ENCODE results near the gene ELAC1. TPM values are rescaled to one million over a fixed set of nuclear protein-coding genes. Genes with fewer than 3 reads are reported as not detected.

ELAC1 gene
- total and polyA plus RNA-seq, 2 of the 8 experiments (the other 6 are each of a cell fraction or from before 2014, with no cell fraction given) = 2.3 to 3.4 TPM

GRCh38 chr18:50937183-50937582, 30.7 kb upstream of the ELAC1 start:
- H3K27me3 ChIP-seq (replicated peaks in 1 of 4; ENCODE audit: control insufficient read depth in 3 of 4, extremely low read depth in 1 of 4, insufficient read depth in 3 of 4, low read length in 3 of 4) = no peaks in the 10 kb centered on the region
- no peak overlapping the region for H4K8ac ChIP-seq (ENCODE audit: extremely low read depth, insufficient read depth, low read length)
- H2BK120ac ChIP-seq (replicated peaks; ENCODE audit: low read depth, low read length) = no peak overlapping the region
- no peak overlapping the region for H3K9ac ChIP-seq (replicated peaks in 1 of 4; ENCODE audit: extremely low read depth in 1 of 4, low read depth in 3 of 4, low read length in 3 of 4)
- POLR2A ChIA-PET (ENCODE audit: partially characterized antibody) = no interaction called here
- H2AK5ac ChIP-seq (ENCODE audit: low read depth, low read length) = no peak overlapping the region
- CTCF ChIA-PET (ENCODE audit: partially characterized antibody) = interaction anchor here (0.7 to 1.4 kb wide), 2 partner anchors 114 to 117 kb away, joined by 3 to 5 read pairs; no protein-coding TSS in a partner anchor
- DNase-seq (ENCODE audit: low read depth in 1 of 2, low spot score in 2 of 2) (no peak), FAIRE-seq (no peak)
- no peak overlapping the region for H2BK20ac ChIP-seq (ENCODE audit: low read length)
- peaks cover 0 to 16% (median 4%) of the 10 kb centered on the region in 4 experiments; a peak in 3 of 8 replicates for H3K36me3 ChIP-seq (ENCODE audit: control insufficient read depth in 2 of 4, insufficient read depth in 4 of 4, low read length in 3 of 4)
- H3K27ac ChIP-seq (ENCODE audit: low read depth, low read length) = no peak overlapping the region
- H3K4me3 ChIP-seq (ENCODE audit: extremely low read depth in 1 of 4, insufficient read depth in 2 of 4, low read depth in 3 of 4, low read length in 4 of 4) = no peak overlapping the region
- no peaks in the 10 kb centered on the region for H3K79me2 ChIP-seq (ENCODE audit: control insufficient read depth in 1 of 2, insufficient read depth in 2 of 2, low read length in 2 of 2)
- H2AFZ ChIP-seq (ENCODE audit: low read length) = no peak overlapping the region
- no peak overlapping the region for H3K23ac ChIP-seq (ENCODE audit: insufficient read length)
- H3K4me1 ChIP-seq (replicated peaks in 1 of 4; ENCODE audit: control insufficient read depth in 3 of 4, insufficient read depth in 4 of 4, low read length in 3 of 4) = no peaks in the 10 kb centered on the region
- H3K4ac ChIP-seq (replicated peaks; ENCODE audit: insufficient read length, low read depth, low read length) = no peak overlapping the region
- H3K23me2 ChIP-seq (ENCODE audit: low read depth, low read length) = no peaks in the 10 kb centered on the region
- H2BK5ac ChIP-seq (ENCODE audit: low read depth, low read length) = no peak overlapping the region
- no peak overlapping the region for H2BK15ac ChIP-seq (ENCODE audit: low read length)
- no peaks in the 10 kb centered on the region for H3K9me3 ChIP-seq (ENCODE audit: insufficient read depth in 2 of 2, low read depth in 1 of 2, low read length in 1 of 2)
- WGBS, 2 experiments (ENCODE audit: extremely low coverage in 1 of 2, insufficient coverage in 1 of 2, insufficient read length in 1 of 2, insufficient replicate concordance in 2 of 2, low coverage in 1 of 2, low lambda C conversion rate in 2 of 2, missing lambda C conversion rate in 1 of 2) = 89% methylated on average over 1 of the region's 1 CpG; no CpG with 5 or more reads in 1 of the 2 experiments
- no peak for TF ChIP-seq SUZ12 (IDR thresholded peaks at IDR 0.05; ENCODE audit: low read length)
- no peak for TF ChIP-seq GTF2F1 (IDR thresholded peaks at IDR 0.05; ENCODE audit: borderline replicate concordance, low read depth, low read length)
- no peak for TF ChIP-seq NRF1 (IDR thresholded peaks at IDR 0.05; ENCODE audit: low read depth, low read length)
- TF ChIP-seq SIX5 (IDR thresholded peaks at IDR 0.05; ENCODE audit: low read depth, low read length) = no peak
- no peak for TF ChIP-seq POLR2AphosphoS5 (IDR thresholded peaks at IDR 0.05; ENCODE audit: low read depth, low read length)
- H3K56ac ChIP-seq (replicated peaks; ENCODE audit: insufficient read length, low read depth, low read length) = no peak overlapping the region
- H4K5ac ChIP-seq (ENCODE audit: insufficient read length, low read depth, low read length) = no peak overlapping the region
- no peak overlapping the region for H2BK12ac ChIP-seq (ENCODE audit: low read depth, low read length)
- no peaks in the 10 kb centered on the region for H3K79me1 ChIP-seq (ENCODE audit: low read depth, low read length)
- no peaks in the 10 kb centered on the region for H4K20me1 ChIP-seq (replicated peaks in 1 of 2; ENCODE audit: control insufficient read depth in 1 of 2, insufficient read depth in 2 of 2, low read length in 2 of 2)
- no peak overlapping the region for H3K4me2 ChIP-seq (ENCODE audit: insufficient read depth in 1 of 2, low read depth in 2 of 2, low read length in 2 of 2)
- H3K18ac ChIP-seq (ENCODE audit: extremely low read depth, low read length) = no peak overlapping the region
- no peak overlapping the region for H4K91ac ChIP-seq (replicated peaks; ENCODE audit: insufficient read length, low read length)
- no peak overlapping the region for H3K14ac ChIP-seq (ENCODE audit: insufficient read length)

Measured in H1 (cell line).